UCSD-AML1 (cell line): ENCODE measurements around the gene PTPRA.
A peak's percentile ranks its signal among the peaks of the same experiment; 100 is the strongest.

Source experiments
- DNase-seq: peaks from one replicate; lab custom pipeline; 2025; ENCODE audit not compliant: unreplicated experiment; lab: John Stamatoyannopoulos, UW

Gene PTPRA

DNA sequence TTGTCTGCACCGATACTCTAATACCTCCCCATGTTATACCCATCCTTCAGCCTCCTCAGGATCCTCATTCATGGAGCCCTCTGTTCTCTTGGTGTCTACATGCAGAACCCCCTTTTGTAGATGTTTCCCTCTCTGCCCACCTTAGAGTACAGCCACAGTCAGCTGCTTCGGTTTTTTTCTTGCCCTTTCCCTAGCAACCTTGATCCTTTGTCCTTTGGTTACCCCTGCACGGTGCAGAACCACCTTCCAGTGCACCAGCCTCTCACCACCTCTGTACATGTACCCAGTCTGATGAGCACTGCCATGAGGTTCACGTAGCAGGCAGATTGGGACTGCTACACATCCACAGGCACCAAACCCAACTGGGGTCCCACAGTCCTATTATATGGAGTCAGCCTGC lies 25.5 kb upstream of the PTPRA start:
- DNase-seq: no peak

DNA sequence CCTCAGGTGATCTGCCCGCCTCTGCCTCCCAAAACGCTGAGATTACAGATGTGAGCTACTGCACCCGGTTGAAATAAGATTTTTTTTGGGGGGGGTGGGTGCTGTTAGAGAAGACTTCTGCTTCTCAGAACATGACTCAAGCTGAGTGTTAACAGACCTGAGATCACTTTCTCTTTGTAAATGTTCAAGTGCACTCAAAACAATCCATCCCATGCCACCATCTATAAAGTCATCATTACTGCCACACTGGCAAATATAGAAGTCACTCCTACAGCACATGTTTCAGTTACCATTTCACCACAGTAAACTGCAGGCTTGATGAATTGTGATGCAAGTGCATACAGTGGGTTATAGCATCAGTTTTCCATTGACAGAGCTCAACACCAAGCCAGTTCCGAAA lies 23.8 kb upstream of the PTPRA start:
- no peak for DNase-seq

DNA sequence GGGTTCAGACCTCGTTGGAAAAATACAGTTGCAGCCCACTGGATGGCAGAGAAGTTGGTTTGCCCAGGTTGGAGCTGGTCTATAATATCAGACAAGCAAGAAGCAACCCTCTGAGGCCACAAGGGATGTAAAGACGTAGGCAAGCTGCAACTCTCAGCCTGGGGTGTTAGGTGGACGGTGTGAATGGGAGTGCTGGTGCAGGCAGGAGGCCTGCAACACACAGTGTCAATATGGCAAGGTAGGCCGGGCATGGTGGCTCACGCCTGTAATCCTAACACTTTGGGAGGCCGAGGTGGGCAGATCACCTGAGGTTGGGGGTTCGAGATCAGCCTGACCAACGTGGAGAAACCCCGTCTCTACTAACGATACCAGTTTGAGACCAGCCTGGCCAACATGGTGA lies 22.2 kb upstream of the PTPRA start:
- no peak for DNase-seq

DNA sequence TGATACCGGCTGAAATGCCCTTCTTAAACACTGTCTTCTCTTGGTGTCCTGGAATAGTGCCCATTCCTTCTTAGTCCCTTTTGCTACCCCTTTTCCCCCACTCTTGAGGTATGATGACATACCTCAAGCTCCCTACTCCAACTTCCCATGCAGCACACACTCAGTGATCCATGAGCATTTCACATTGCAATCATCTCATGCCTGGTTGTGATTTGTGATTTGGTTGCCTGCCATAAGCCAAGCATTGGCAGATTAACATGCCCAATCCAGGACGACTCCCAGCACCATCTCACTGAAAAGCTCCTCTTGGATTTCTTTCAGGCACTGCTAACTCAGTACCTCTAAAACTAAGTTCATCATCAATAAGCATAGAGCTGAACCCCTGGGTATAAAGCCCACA lies 14.7 kb upstream of the PTPRA start:
- no peak for DNase-seq

DNA sequence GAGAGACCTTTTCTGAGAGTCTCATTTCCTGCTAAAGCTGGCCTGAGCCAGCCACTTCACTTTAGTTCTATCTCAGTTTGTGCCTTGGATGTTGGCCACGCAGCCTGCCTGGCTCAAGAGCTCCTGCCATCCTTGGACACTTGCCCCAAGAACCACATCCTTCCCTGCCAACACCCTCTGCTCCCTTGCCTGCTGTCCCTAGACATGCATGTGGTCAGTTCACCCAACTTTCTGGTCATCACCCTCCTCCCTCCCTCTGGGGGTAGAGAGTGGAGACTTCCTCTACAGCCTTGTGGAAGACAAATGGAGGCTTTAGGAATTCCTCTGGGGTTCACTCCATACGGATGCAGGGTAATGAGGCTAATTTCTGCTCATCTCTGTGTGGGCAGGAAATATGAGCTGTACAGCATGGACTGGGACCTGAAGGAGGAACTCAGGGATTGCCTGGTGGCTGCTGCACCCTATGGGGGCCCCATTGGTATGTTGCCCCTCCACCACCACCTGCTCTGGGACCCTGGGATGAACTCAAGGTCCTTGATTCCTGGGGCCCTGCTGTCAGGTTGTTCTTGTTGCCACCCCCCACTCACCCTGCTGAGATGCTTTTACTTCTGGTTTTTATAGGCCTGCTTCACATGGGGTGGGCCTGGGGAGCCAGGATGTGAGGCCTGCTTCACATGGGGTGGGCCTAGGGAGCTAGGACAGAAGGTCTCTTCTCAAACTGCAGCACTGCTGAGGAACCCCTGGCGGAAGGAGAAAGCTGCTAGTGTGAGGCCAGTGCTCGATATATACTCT lies 13.8 kb upstream of the PTPRA start:
- peak; percentile 30 for DNase-seq

DNA sequence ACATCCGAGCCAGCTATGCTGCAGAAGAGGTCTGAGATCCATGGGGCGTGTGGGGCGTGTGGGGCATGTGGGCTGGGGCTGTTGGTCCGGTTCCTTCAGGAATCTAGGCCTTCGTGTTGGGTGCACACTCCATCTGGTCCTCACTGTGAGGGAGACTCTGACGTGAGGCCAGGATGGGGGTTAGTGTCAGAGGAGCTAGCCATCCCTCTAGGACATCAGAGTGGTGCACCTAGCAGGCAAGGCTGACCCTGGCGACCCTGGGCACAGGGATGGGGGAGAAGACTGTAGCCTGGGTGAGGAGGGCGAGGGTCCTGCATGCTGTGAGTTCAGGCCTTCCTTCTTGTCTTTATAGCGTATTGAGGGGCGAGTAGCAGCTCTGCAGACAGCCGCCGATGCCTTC lies 8.7 kb upstream of the PTPRA start:
- no peak for DNase-seq

DNA sequence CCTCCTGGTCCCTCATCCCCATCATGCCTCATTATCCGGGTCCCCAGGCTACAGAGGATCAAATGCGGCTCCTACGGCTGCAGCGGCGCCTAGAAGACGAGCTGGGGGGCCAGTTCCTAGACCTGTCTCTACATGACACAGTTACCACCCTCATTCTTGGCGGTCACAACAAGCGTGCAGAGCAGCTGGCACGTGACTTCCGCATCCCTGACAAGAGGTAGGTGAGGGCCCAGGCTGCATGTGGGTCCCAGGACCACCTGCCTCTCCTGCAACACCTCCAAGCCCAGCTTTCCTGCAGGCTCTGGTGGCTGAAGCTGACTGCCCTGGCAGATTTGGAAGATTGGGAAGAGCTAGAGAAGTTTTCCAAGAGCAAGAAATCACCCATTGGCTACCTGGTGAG lies 8.2 kb upstream of the PTPRA start:
- DNase-seq: no peak

DNA sequence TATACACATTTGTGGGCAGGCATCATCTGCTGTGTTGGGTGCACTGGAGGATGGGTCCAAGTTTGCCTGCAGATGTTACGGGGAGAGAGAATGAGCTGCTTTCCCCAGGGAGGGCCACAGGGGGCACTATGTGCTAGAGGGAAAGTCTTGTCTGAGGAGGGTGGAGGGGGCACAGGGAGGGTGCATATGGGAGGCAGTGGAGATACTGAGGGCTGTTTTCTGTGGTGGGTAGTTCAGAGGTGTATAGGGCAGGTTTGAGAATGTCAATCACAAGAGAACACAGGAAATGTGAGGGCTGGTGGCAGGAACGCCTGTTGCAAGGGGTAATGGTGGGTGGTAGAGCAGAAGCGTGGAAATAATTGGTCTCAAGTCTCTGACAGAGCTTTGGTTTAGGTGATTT lies 7.7 kb upstream of the PTPRA start:
- DNase-seq: peak; percentile 29

DNA sequence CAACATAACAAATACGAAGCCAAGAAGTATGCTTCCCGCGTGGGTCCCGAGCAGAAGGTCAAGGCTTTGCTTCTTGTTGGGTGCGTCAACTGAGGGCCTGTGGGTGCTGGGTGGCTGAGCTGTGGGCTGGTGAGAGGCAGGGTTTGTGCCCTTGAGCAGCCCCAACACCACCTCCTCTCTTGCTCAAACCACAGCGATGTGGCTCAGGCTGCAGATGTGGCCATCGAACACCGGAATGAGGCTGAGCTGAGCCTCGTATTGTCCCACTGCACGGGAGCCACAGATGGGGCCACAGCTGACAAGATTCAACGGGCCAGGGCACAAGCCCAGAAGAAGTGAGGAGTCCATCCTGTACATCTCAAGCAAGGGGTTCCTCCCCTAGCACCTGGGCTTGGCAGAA lies 7.0 kb upstream of the PTPRA start:
- DNase-seq: no peak

DNA sequence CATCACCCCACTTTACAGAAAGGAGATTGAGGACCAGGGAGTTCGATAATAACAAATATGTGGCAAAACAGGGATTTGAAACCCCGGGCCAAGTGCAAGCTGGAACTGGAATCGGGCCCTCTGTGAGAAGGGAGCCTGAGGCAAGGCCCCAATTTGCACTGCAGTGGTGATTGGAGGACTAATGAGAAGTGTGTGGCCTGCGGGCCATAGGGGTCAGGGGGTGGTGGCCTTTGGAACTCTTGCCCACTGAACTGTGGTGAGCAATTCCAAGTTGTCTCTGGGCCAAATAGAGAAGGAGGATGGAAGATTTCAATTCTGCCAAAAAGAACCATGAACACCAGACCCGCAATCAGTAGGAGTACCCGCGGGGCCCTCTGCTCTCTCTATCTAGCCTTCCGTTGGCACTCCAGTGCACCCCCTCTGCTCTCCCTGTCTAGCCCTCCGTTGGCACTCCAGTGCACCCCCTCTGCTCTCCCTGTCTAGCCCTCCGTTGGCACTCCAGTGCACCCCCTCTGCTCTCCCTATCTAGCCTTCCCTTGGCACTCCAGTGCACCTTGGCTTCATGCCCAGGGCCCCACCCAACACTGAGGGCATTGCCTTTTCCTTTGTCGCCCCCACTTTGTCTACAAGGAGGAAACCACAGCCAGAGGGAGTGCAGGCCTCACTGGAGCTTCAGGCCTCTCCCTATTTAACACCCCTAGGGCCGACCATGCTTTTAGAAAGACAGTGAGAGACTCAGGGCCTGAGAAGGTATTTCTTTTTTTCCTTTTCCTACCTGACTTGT lies 6.0 kb upstream of the PTPRA start:
- peak; percentile 42 for DNase-seq

DNA sequence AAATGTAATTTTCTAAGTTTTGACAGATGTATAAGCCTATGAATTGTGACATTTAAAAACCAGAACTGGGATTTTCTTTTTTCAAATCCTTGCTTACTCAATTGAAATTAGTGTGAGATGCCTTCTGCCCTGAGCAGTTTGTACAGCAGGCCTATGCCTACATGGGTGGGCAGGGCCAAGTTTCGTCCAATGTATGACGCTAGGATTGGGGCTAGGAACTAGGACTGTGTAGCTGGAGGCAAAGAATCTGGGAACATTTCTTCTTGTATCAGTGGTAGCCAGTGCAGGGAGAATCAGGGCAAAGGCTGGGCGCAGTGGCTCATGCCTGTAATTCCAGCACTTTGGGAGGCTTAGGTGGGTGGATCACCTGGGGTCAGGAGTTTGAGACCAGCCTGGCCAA lies 3.9 kb upstream of the PTPRA start:
- DNase-seq: no peak

DNA sequence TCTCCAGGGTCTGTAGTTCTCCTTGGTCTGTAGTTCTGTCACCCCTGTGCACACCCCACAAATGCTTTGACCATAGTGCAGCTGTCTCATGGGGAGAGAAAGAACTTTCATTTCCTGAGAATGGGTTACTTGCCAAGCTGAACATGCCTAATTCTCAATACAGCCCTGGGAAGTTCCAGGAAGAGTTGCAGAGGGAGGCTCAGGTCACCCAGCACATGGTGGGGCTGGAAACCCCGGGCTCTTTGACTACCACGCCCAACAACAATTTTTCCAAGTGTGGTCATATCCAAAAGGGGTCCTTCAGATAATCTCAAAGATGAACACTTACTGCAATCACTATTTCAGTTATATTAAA lies 2.2 kb upstream of the PTPRA start:
- DNase-seq: no peak

DNA sequence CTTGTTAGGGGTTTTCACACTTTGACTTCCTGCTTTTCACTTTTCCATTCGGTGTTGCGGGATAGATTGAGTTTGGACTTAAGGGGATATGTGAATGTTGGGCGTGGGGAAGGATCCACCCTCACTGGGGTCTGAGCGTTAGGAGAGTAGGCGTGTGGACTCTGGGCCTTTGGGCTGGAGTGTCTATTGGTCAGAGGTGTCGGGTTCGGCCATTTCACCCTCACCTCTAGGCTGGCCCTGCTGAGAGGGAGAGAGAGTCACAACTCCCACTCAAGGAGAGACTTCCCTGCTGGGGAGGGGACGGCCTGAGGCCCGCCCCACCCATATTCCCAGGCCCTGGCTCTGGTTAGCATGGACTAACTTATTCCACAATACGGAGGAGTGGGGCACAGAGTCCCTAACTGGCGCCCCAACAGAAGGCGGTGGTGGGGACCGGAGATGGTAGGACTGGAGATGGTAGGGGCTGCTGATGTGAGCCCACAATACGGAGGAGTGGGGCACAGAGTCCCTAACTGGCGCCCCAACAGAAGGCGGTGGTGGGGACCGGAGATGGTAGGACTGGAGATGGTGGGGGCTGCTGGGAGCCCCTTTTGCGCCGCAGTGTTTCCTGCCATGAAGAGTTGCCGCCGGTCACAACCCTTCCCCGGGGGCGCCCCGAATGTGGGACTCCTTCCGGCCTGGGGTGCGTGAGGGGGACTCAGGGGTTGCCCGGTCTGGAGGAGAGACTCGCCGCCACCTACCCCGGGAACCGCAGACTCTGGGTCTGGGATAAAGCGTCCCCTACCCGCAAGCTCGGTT lies 1.4 kb upstream of the PTPRA start:
- DNase-seq: no peak

DNA sequence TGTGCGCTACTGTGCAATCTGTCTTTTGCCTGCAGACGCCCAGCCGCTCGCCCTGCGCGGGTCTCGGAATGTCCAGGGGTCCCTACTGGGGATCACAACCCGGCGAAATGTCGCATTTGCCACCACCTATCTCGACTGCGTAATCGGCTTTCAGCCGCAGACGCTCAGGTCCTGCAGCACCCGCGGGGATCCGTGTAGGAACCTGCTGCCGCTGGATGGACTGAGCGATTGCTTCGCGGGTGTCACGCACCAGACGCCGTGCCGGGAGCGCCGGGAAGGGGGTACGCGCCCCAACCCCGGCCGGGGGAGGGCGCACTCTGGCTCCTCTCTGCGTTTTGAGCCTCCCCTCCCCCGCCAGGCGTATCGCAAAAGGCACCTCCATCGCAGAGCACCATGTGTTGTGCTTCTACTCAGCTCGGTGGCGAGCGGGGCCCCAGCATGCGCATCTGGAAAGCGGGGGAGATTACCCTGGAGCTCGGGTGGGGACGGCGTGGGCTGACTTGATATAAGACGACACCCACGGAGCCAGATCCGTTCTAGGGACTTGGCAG lies 747 bp upstream of the PTPRA start:
- DNase-seq: peak; percentile 76

DNA sequence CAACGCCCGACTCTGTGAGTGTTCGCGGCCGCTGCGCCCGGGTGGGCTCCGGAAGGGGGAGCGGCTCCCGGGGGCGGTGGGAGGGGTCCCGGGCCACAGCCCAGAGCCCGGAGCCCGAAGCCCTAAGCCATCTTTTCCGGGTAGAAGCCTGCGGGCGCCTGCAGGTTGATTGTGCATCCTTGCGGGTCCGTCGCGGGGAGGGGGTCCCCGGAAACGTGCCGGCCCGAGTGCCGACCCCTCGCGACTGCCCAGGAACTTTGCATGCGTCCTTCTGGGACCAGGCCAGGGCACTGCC lies 413 bp downstream of the PTPRA start:
- DNase-seq: peak; percentile 83

DNA sequence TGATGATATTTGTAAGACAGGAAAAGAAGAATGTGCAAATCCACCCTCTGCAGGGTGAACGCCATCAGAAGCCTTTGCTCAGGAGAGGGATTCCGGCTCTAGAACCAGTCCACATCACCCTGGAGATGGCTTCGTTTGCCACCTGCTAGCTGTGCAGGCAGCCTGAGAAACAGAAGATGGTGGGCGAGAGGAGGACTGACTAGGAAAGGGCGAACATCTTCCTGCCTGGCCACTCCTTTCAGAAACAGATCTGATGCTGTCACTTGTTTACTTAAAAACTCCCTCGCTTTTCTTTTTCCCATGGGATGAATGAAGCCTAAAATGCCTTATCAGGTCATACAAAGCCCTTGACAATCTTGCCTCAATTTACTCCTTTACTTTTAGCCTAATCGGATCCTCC lies 1.2 kb downstream of the PTPRA start:
- DNase-seq: no peak

DNA sequence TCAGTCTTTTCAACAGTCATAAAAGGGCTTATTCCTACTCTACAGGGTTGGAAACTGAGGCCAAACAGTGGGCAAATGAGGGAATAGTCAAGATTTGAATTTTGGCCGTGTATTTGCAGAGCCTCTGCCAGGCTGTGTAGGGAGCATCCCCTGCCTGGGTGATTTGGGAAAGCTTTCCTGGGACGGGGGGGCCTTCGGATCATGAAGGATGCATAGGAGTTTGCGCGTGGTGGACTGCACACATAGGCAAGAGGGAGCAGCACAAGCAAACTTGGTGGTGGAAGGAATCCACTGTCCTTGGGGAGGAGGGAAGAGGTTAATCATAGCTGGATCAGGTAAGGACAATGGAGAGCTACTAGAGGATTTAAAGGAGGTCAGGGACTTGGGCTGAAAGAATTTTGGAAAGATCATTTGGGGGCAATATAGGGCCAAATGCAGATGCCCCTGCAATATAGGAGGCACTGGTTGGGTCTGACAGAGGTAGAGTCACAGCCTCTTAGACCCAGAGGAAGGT lies 2.5 kb downstream of the PTPRA start:
- DNase-seq: no peak

DNA sequence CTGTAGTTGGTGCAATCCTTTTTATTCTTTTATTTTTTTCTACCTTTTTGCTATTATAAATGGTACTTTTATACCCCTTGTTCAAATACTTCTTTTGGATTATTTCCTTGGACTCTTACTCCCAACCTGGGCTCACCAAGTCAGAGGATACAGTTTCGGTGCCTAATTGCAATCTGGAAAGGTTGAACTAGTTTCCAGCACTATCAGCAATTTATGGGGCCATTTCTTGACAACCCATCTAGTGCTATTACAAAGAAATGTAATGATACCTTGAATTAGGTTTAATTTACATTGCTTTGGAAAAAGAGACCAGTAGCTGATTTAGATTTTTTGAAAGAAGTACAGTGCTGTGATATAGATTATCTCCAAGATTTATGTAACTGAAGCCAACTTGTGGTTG lies 5.2 kb downstream of the PTPRA start:
- no peak for DNase-seq

DNA sequence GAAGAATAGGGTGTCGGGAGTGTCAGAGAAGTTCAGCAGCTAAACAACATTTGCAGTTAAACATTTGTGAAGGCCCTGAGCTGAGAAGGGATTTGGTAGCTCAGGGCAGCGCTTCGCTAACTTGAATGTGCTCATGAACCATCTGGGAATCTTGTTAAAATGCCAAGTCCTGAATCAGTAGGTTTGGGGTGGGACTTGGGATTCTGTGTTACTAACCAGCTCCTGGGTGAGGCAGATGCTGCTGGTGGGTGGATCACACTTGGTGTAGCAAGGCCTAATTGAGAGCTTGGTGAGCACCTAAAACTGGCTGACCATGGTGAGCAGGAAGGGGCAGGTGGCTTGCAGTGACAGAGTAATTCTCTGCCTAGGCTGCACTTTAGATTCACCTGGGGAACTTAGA lies 5.9 kb downstream of the PTPRA start:
- DNase-seq: no peak

DNA sequence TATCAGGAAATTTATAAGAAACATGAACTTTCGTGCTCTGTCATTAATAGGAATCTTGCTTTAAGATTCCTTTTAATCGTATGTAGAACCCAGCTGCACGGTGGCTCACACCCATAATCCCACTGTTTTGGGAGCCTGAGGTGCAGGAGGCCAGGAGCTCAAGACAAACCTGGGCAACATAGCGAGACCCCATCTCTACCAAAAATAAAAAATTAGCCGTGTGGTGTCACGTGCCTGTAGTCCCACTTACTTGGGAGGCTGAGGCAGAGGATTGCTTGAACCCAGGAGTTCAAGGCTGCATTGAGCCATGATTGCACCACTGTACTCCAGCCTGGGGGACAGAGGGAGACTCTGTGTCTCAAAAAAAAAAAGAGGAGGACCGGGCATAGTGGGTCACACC lies 7.4 kb downstream of the PTPRA start:
- no peak for DNase-seq

DNA sequence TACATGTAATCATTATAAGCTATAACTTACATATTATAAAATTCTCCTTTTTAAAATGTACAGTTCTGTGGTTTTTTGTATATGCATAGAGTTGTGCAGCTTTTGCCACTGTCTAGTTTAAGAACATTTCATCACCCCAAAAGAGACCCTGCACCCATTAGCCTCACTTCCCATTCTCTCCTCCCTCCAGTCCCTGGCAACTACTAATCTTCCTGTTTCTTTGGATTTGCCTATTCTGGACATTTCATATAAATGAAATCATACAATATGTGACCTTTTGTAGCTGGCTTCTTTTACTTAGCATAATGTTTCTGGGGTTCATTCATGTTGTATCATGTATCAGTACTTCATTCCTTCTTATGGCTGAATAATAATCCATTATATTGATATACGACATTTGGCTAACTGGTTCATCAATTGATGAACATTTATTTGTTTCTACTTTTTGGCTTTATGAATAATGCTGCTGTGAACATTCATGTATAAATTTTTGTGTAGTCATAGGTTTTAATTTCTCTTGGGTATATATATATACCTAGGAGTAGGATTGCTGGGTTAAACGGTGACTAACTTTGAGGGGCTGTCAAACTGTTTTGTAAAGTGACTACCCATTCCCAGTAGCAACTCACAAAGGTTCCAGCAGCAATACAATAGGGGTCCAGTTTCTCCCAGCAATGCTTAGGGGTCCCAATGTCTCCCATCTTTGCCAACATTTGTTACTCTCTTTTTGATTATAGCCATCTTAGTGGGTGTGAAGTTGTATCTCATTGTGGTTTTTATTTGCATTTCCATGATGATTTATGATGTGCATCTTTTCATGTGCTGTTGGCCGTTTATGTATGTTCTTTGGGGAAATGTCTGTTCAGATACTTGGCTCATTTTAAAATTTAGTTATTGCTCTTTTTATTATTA lies 10.7 kb downstream of the PTPRA start:
- DNase-seq: no peak
